ENCODE results near the gene HTRA3. TPM values are rescaled to one million over a fixed set of nuclear protein-coding genes. Genes with fewer than 3 reads are reported as not detected.

Gene HTRA3
- total RNA-seq, 4 donors from 2014 or later: 3.3 to 22.5 (median 10.3) TPM

DNA sequence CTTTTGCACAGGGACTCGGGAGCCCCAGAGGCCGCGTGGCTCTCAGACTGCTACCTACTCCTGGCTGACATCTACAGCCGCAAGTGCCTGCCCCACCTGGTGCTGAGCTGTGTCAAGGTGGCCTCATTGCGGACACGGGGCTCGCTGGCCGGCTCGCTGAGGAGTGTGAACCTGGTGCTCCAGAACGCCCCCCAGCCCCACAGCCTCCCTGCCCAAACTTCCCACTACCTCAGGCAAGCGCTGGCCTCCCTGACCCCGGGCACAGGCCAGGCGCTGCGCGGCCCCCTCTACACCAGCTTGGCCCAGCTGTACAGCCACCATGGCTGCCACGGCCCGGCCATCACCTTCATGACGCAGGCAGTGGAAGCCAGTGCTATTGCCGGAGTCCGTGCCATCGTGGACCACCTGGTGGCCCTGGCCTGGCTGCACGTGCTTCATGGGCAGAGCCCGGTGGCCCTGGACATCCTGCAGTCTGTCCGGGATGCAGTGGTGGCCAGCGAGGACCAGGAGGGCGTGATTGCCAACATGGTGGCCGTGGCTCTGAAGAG lies 41.7 kb upstream of the HTRA3 start:
- peaks cover 9% of the 10 kb centered on the region for H3K36me3 ChIP-seq

DNA sequence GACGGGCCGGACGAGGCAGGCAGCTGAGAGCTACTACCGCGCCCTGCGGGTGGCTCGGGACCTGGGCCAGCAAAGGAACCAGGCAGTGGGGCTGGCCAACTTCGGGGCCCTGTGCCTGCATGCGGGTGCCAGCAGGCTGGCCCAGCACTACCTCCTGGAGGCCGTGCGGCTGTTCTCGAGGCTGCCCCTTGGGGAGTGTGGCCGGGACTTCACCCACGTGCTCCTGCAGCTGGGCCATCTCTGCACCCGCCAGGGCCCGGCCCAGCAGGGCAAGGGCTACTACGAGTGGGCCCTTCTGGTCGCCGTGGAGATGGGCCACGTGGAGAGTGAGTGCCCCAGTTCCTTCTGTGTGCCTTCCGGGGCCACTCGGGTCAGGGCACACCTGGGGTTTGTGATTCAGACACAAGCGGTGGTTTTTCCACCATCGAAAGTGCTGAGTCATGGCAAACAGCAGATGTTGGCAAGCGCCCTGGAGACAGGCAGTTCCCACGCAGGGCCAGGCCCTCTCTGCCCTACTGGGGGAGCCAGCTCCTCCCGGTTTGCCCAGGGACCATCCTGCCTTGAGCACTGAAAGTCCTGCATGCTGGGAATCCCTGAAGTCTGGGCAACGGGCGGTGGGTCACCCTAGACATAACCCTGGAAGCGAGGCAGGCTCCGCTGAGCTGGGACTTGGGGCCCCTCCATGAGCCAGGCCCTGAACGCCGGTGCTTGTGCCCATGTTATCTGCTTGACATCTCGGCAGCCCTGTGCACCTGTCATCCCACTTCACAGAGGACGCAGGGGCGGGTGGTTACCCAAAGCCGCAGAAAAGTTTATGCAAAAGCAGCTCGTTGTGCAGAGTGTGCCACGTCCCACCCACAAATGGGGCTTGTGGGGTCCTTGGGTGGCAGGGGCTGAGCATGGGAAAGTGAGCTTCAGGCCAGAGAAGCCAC lies 41.0 kb upstream of the HTRA3 start:
- 56% methylated on average over 5 of the region's 39 CpGs for WGBS
- H3K36me3 ChIP-seq: peaks cover 12% of the 10 kb centered on the region

More for the DNA sequence above, 41.7 kb upstream of the HTRA3 start:
- 90% methylated on average over 5 of the region's 27 CpGs for WGBS
- TF ChIP-seq POLR2AphosphoS5 (IDR thresholded peaks at IDR 0.05) (no peak), POLR2A (IDR thresholded peaks at IDR 0.05) (no peak), EP300 (IDR thresholded peaks at IDR 0.05) (no peak), CTCF (IDR thresholded peaks at IDR 0.05) (no peak)
- Histone ChIP-seq H3K27me3 (no peaks in the 10 kb centered on the region), H3K27ac (no peak overlapping the region), H3K4me1 (peaks cover 17% of the 10 kb centered on the region), H3K4me3 (peak overlapping the region; percentile 5), H3K9me3 (no peaks in the 10 kb centered on the region)
- no peak for DNase-seq (ENCODE audit: low spot score in 2 of 2)

DNA sequence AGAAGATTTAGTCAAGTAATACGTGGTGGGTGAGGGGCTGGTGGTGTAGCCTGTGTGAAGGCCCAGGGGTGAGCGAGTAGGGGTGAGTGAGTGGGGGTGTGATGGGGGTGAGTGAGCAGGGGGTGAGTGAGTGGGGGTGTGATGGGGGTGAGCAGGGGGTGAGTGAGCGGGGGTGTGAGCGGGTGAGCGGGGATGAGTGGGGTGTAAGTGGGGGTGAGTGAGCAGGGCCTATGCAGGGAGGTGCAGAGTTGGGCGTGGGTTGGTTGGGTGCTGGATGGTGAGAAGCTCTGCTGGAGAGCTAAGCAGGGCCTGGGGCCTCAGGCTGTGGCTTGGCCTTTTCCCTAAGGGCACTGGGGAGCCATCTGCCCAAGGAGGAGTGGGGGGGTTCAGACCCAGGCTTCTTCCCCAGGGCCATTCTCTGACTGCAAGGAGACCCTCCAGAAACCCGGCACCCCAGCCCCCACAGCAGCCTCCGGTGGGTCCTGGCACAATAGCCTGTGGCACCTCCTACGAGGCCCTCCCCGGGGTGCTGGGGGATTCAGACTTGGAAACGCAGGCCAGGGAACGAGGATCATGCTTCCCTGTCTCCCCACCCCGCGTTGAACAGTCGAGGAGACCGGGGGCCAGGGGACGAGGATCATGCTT lies 40.1 kb upstream of the HTRA3 start:
- TF ChIP-seq POLR2A (IDR thresholded peaks at IDR 0.05) (no peak), EP300 (IDR thresholded peaks at IDR 0.05) (no peak), POLR2AphosphoS5 (IDR thresholded peaks at IDR 0.05) (no peak), CTCF (IDR thresholded peaks at IDR 0.05) (no peak)
- peaks cover 12% of the 10 kb centered on the region for H3K36me3 ChIP-seq
- no peak for DNase-seq (ENCODE audit: low spot score in 2 of 2)

More for the DNA sequence above, 41.0 kb upstream of the HTRA3 start:
- TF ChIP-seq POLR2AphosphoS5 (IDR thresholded peaks at IDR 0.05) (no peak), EP300 (IDR thresholded peaks at IDR 0.05) (no peak), POLR2A (IDR thresholded peaks at IDR 0.05) (no peak), CTCF (IDR thresholded peaks at IDR 0.05) (no peak)
- DNase-seq (ENCODE audit: low spot score in 2 of 2): no peak
- Histone ChIP-seq H3K4me1 (peaks cover 17% of the 10 kb centered on the region), H3K27me3 (no peaks in the 10 kb centered on the region), H3K9me3 (no peaks in the 10 kb centered on the region), H3K4me3 (peak overlapping the region; percentile 5), H3K27ac (no peak overlapping the region)

GRCh38 chr4:8230033-8230432 lies 39.5 kb upstream of the HTRA3 start:
- peaks cover 14% of the 10 kb centered on the region for H3K36me3 ChIP-seq

More for the DNA sequence above, 40.1 kb upstream of the HTRA3 start:
- H3K27me3 ChIP-seq: no peaks in the 10 kb centered on the region
- no peak overlapping the region for H3K4me3 ChIP-seq
- H3K27ac ChIP-seq: no peak overlapping the region
- H3K4me1 ChIP-seq: peaks cover 17% of the 10 kb centered on the region
- H3K9me3 ChIP-seq: no peaks in the 10 kb centered on the region
- 88% methylated on average over 14 of the region's 17 CpGs for WGBS

More at GRCh38 chr4:8230033-8230432, 39.5 kb upstream of the HTRA3 start:
- Histone ChIP-seq H3K4me1 (peaks cover 17% of the 10 kb centered on the region), H3K27me3 (no peaks in the 10 kb centered on the region), H3K9me3 (no peaks in the 10 kb centered on the region), H3K27ac (no peak overlapping the region), H3K4me3 (no peak overlapping the region)
- WGBS: 95% methylated on average over 11 of the region's 11 CpGs
- TF ChIP-seq POLR2A (IDR thresholded peaks at IDR 0.05): no peak
- no peak for TF ChIP-seq CTCF (IDR thresholded peaks at IDR 0.05)
- no peak for TF ChIP-seq EP300 (IDR thresholded peaks at IDR 0.05)
- TF ChIP-seq POLR2AphosphoS5 (IDR thresholded peaks at IDR 0.05): no peak
- no peak for DNase-seq (ENCODE audit: low spot score in 2 of 2)

All from suprapubic skin (tissue), 4 donors.